ENCODE measurements around the gene PRSS36. TPM values are rescaled to one million over a fixed set of nuclear protein-coding genes. Genes with fewer than 3 reads are reported as not detected.
A peak's percentile ranks its signal among the peaks of the same experiment; 100 is the strongest.

Gene PRSS36
- total and polyA plus RNA-seq, 9 of the 15 experiments (the other 6 are each of a cell fraction or from before 2014, with no cell fraction given), result 0.09 to 1.2 (median 0.54) TPM; not detected in 2

- TF ChIP-seq, protein P1, sequence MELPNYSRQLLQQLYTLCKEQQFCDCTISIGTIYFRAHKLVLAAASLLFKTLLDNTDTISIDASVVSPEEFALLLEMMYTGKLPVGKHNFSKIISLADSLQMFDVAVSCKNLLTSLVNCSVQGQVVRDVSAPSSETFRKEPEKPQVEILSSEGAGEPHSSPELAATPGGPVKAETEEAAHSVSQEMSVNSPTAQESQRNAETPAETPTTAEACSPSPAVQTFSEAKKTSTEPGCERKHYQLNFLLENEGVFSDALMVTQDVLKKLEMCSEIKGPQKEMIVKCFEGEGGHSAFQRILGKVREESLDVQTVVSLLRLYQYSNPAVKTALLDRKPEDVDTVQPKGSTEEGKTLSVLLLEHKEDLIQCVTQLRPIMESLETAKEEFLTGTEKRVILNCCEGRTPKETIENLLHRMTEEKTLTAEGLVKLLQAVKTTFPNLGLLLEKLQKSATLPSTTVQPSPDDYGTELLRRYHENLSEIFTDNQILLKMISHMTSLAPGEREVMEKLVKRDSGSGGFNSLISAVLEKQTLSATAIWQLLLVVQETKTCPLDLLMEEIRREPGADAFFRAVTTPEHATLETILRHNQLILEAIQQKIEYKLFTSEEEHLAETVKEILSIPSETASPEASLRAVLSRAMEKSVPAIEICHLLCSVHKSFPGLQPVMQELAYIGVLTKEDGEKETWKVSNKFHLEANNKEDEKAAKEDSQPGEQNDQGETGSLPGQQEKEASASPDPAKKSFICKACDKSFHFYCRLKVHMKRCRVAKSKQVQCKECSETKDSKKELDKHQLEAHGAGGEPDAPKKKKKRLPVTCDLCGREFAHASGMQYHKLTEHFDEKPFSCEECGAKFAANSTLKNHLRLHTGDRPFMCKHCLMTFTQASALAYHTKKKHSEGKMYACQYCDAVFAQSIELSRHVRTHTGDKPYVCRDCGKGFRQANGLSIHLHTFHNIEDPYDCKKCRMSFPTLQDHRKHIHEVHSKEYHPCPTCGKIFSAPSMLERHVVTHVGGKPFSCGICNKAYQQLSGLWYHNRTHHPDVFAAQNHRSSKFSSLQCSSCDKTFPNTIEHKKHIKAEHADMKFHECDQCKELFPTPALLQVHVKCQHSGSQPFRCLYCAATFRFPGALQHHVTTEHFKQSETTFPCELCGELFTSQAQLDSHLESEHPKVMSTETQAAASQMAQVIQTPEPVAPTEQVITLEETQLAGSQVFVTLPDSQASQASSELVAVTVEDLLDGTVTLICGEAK (IDR thresholded peaks at IDR 0.05), result no peak
- TF ChIP-seq, protein P1 (CRISPR knock-in tag; IDR thresholded peaks at IDR 0.05), result no peak
- TF ChIP-seq, protein P2, sequence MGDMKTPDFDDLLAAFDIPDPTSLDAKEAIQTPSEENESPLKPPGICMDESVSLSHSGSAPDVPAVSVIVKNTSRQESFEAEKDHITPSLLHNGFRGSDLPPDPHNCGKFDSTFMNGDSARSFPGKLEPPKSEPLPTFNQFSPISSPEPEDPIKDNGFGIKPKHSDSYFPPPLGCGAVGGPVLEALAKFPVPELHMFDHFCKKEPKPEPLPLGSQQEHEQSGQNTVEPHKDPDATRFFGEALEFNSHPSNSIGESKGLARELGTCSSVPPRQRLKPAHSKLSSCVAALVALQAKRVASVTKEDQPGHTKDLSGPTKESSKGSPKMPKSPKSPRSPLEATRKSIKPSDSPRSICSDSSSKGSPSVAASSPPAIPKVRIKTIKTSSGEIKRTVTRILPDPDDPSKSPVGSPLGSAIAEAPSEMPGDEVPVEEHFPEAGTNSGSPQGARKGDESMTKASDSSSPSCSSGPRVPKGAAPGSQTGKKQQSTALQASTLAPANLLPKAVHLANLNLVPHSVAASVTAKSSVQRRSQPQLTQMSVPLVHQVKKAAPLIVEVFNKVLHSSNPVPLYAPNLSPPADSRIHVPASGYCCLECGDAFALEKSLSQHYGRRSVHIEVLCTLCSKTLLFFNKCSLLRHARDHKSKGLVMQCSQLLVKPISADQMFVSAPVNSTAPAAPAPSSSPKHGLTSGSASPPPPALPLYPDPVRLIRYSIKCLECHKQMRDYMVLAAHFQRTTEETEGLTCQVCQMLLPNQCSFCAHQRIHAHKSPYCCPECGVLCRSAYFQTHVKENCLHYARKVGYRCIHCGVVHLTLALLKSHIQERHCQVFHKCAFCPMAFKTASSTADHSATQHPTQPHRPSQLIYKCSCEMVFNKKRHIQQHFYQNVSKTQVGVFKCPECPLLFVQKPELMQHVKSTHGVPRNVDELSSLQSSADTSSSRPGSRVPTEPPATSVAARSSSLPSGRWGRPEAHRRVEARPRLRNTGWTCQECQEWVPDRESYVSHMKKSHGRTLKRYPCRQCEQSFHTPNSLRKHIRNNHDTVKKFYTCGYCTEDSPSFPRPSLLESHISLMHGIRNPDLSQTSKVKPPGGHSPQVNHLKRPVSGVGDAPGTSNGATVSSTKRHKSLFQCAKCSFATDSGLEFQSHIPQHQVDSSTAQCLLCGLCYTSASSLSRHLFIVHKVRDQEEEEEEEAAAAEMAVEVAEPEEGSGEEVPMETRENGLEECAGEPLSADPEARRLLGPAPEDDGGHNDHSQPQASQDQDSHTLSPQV (IDR thresholded peaks at IDR 0.05), result peak; percentile 79
- no peak for TF ChIP-seq ZNF140 (CRISPR knock-in tag; IDR thresholded peaks at IDR 0.05)
- TF ChIP-seq FOXM1 (IDR thresholded peaks at IDR 0.05; ENCODE audit: low read depth), result no peak
- TF ChIP-seq FOXM1 (CRISPR knock-in tag; IDR thresholded peaks at IDR 0.05; ENCODE audit: low read depth), result no peak
- TF ChIP-seq ZNF778 (CRISPR knock-in tag; IDR thresholded peaks at IDR 0.05), result no peak
- TF ChIP-seq ERF (CRISPR knock-in tag; IDR thresholded peaks at IDR 0.05), result 0 out of 2 replicates have a peak, but pooled peaks have one; percentile 37
- no peak for TF ChIP-seq BCLAF1 (IDR thresholded peaks at IDR 0.05; ENCODE audit: borderline replicate concordance in 1 of 2, control insufficient read depth in 1 of 2, low read depth in 2 of 2, low read length in 1 of 2)
Observed at GRCh38 chr16:31142109-31143010, 7.5 kb downstream of the PRSS36 start (continued).

All from K562 (cell line).